ENCODE measurements around the gene NEK6. TPM values are rescaled to one million over a fixed set of nuclear protein-coding genes. Genes with fewer than 3 reads are reported as not detected.

The NEK6 gene
- total RNA-seq, 1 donor = 64.3 TPM

Other genes with a start within 250 kb of the NEK6 start
- not detected in 2 replicates for gene LHX2, start 246.2 kb upstream of the NEK6 start, total RNA-seq (ENCODE audit: low replicate concordance)
- 59.2 and 209 TPM in 2 replicates for gene PSMB7, start 157.5 kb downstream of the NEK6 start, total RNA-seq (ENCODE audit: low replicate concordance)
- gene ADGRD2, start 192.5 kb downstream of the NEK6 start, total RNA-seq (ENCODE audit: low replicate concordance) = not detected in 2 replicates
- gene NR5A1, start 249.4 kb downstream of the NEK6 start, total RNA-seq (ENCODE audit: low replicate concordance) = not detected in 2 replicates

Measured in fibroblast of the aortic adventitia (primary cell).